Astrocyte of the spinal cord (primary cell): ENCODE data around the gene WDR76.
A peak's percentile ranks its signal among the peaks of the same experiment; 100 is the strongest.

Experiments
- DNase-seq: peaks from one replicate; pipeline ENCODE4 v3.0.0; 2011; ENCODE audit warnings: low read depth, low spot score
- H3K4me3 ChIP-seq: 2 replicates; pipeline ENCODE4 v1.5.1; 2011; ENCODE audit warnings: low read depth, mild to moderate bottlenecking, low read length, moderate library complexity
- in situ Hi-C: cut with HindIII; loops from 2 replicates; pipeline ENCODE4 v1.10.0; 2017; ENCODE audit warnings: low sequenced_read_pairs
- TF ChIP-seq, protein P1 (sequence below): IDR thresholded peaks from 2 replicates; pipeline ENCODE4 v1.5.1; 2012; ENCODE audit warnings: low read depth, mild to moderate bottlenecking, low read length, inconsistent platforms

The WDR76 gene

DNA sequence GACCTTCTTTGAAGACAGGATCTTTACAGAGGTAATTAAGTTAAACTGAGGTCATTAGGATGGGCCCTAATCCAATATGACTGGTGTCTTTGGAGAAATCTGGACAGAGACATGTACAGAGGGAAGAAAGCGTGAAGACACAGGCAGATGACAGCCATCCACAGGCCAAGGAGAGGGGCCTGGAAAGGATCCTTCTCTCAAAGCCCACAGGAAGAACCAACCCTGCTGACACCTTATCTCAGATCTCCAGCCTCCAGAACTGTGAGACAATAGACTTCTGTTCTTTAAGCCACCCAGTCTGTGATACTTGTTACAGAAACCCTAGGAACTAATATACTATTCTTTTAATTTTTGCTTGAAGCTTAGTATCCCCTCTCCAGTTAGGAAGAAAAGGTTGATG, 74.2 kb downstream of the WDR76 start:
- no peak for DNase-seq
- no peak overlapping the region for H3K4me3 ChIP-seq
- in situ Hi-C loops: no loop called here
- TF ChIP-seq, protein P1, sequence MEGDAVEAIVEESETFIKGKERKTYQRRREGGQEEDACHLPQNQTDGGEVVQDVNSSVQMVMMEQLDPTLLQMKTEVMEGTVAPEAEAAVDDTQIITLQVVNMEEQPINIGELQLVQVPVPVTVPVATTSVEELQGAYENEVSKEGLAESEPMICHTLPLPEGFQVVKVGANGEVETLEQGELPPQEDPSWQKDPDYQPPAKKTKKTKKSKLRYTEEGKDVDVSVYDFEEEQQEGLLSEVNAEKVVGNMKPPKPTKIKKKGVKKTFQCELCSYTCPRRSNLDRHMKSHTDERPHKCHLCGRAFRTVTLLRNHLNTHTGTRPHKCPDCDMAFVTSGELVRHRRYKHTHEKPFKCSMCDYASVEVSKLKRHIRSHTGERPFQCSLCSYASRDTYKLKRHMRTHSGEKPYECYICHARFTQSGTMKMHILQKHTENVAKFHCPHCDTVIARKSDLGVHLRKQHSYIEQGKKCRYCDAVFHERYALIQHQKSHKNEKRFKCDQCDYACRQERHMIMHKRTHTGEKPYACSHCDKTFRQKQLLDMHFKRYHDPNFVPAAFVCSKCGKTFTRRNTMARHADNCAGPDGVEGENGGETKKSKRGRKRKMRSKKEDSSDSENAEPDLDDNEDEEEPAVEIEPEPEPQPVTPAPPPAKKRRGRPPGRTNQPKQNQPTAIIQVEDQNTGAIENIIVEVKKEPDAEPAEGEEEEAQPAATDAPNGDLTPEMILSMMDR: no peak

DNA sequence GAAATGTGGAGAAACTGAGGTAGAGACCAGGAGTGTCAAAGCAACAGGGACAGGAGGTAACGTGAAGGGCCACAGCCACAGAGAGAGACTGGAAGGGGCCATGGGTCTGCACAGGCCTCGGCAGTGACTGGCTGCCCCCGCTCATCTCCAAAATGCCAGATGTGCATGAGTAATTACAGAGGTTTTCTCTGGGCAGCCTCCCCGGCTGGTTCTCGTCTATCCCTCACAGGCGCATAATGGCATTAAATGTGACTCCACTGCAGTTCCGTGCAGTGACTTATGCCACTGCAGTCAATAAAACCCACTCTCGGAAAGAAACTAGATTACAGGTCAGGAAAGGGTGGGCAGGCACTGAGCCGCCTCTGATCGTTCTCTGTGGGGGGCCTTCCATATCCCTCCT, 74.7 kb downstream of the WDR76 start:
- no peak overlapping the region for H3K4me3 ChIP-seq
- TF ChIP-seq, protein P1: no peak
- in situ Hi-C loops: no loop called here
- DNase-seq: no peak

DNA sequence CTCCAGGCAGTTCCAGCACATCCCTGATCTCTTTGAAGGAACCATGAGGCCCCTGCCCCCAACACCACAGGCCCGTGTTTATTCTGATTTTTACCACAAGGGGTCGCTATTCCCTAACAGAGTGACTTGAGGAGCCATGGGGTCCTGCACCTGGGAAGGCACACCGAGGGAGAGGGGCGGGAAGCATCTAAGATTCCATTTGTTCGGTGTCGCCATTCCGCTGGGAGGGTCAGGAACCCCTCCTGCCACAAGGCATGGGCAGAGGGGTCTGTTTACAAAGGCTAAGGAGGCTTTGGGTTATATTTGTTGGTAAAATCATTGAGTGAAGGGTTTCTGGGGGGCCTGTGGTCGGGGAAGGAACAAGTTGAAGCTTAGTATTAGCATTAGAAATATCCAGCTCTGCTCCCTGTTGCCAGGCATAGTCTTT, 77.1 kb downstream of the WDR76 start:
- DNase-seq: peak; percentile 61
- in situ Hi-C loops: no loop called here
- no peak overlapping the region for H3K4me3 ChIP-seq
- TF ChIP-seq, protein P1: peak; percentile 77

DNA sequence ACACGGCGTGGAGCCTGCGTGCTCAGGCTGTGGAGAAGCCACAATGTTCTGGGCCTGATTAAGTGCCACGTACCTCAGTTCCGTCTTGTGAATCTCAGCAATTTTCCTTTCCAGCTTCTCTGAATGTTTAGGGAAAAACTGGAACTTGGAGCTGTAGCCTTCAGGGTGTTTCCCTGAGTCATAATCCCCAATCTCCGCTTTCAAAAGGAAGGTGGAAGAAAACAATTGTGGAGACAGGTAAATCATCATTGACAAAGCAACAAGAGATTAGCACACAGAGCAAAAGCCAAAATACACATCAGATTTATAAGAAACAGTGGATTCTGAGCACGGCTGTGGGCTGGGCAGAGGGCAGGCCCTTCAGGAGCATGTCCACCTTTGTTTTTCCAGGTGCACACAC, 79.0 kb downstream of the WDR76 start:
- TF ChIP-seq, protein P1: no peak
- in situ Hi-C loops: no loop called here
- no peak overlapping the region for H3K4me3 ChIP-seq
- DNase-seq: no peak

DNA sequence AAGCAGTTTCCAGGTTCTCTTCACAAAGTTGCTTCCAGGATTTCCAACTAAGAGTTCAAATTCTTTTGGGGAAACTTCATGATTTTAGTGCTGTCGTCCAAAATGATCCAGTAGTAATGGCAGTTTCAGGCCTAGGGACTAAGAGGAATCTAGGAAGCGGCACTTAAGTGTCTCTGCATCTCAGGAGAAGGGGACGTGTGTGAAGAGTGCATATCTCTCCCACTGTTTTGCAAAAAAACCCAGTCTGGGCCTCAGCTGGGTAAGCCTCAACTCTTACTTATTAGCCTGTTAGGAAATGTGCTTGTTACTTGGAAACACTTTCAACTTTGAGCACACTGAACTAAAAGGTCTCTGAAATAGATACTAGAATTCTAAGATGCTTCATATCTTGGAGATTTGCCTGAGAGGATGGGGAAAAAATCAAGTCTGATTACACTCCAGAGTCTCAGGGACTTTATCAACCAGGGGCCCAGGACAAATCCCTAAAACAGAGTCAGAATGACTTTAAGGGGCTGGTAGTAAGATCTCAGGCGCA, 81.8 kb downstream of the WDR76 start:
- no peak for DNase-seq
- H3K4me3 ChIP-seq: no peak overlapping the region
- in situ Hi-C loops: no loop called here
- TF ChIP-seq, protein P1: no peak

DNA sequence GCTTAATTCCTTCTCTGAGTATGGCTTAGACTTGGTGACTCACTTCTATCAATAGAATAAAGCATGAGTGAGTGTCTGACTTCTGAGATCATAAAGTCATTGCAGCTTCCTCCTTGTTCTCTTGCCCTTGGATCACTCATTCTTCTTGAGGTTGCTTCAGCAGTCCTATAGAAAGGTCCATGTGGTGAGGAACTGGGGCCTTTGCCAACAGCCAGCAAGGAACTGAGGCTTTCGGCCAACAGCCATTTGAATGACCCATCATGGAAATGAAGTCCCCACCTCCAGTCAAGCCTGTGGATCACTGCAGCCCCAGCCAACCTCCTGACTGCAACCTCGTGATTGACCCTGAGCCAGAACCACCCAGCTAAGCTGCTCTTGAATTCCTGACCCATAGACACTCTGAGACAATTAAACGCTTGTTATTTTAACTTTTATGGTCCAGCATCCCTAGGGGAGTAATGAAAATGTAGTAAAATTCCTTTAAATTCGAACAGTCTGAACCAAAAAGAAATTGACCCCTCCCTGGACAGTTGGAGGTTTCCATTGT, 84.5 kb downstream of the WDR76 start:
- peak; percentile 99 for DNase-seq
- in situ Hi-C loops: no loop called here
- TF ChIP-seq, protein P1: no peak
- no peak overlapping the region for H3K4me3 ChIP-seq
